ENCODE measurements around the gene ROBO2.

The ROBO2 gene

GRCh38 chr3:77254967-77255831, 215.3 kb downstream of the ROBO2 start:
- Mint-ChIP-seq H3K9me3 (no peaks in the 10 kb centered on the region), H3K36me3 (ENCODE audit: low read depth) (no peaks in the 10 kb centered on the region), H3K27ac (no peak overlapping the region), H3K27me3 (no peaks in the 10 kb centered on the region), H3K4me3 (no peak overlapping the region), H3K4me1 (ENCODE audit: low read depth) (no peaks in the 10 kb centered on the region)
- intact Hi-C loops (cut with micrococcal nuclease) = loop anchor here (10.0 kb wide), 1 partner anchor 220 kb away; no protein-coding TSS in a partner anchor

GRCh38 chr3:77256584-77257503, 216.9 kb downstream of the ROBO2 start:
- H3K36me3 Mint-ChIP-seq (ENCODE audit: low read depth) = no peaks in the 10 kb centered on the region
- H3K9me3 Mint-ChIP-seq = no peaks in the 10 kb centered on the region
- H3K27ac Mint-ChIP-seq = no peak overlapping the region
- no peak overlapping the region for H3K4me3 Mint-ChIP-seq
- no peaks in the 10 kb centered on the region for H3K27me3 Mint-ChIP-seq
- intact Hi-C loops (cut with micrococcal nuclease) = loop anchor here (10.0 kb wide), 1 partner anchor 222 kb away; no protein-coding TSS in a partner anchor
- H3K4me1 Mint-ChIP-seq (ENCODE audit: low read depth) = no peaks in the 10 kb centered on the region

GRCh38 chr3:77259694-77260093, 219.8 kb downstream of the ROBO2 start:
- no peak overlapping the region for H3K4me3 Mint-ChIP-seq
- H3K9me3 Mint-ChIP-seq = no peaks in the 10 kb centered on the region
- H3K27me3 Mint-ChIP-seq = no peaks in the 10 kb centered on the region
- H3K27ac Mint-ChIP-seq = no peak overlapping the region
- no peaks in the 10 kb centered on the region for H3K4me1 Mint-ChIP-seq (ENCODE audit: low read depth)
- no peaks in the 10 kb centered on the region for H3K36me3 Mint-ChIP-seq (ENCODE audit: low read depth)
- intact Hi-C loops (cut with micrococcal nuclease) = loop anchor here (10.0 kb wide), 1 partner anchor 225 kb away; no protein-coding TSS in a partner anchor

GRCh38 chr3:77262361-77262760, 222.5 kb downstream of the ROBO2 start:
- H3K36me3 Mint-ChIP-seq (ENCODE audit: low read depth) = no peaks in the 10 kb centered on the region
- no peaks in the 10 kb centered on the region for H3K27me3 Mint-ChIP-seq
- H3K4me1 Mint-ChIP-seq (ENCODE audit: low read depth) = no peaks in the 10 kb centered on the region
- no peak overlapping the region for H3K27ac Mint-ChIP-seq
- no peaks in the 10 kb centered on the region for H3K9me3 Mint-ChIP-seq
- intact Hi-C loops (cut with micrococcal nuclease) = no loop called here
- H3K4me3 Mint-ChIP-seq = no peak overlapping the region

- Mint-ChIP-seq H3K27me3 (no peaks in the 10 kb centered on the region), H3K36me3 (ENCODE audit: low read depth) (no peaks in the 10 kb centered on the region), H3K4me1 (ENCODE audit: low read depth) (no peaks in the 10 kb centered on the region), H3K27ac (no peak overlapping the region), H3K4me3 (no peak overlapping the region), H3K9me3 (no peaks in the 10 kb centered on the region)
- intact Hi-C loops (cut with micrococcal nuclease) = no loop called here
Observed at GRCh38 chr3:77267589-77267988, 227.7 kb downstream of the ROBO2 start.

GRCh38 chr3:77271306-77271705, 231.4 kb downstream of the ROBO2 start:
- intact Hi-C loops (cut with micrococcal nuclease) = no loop called here
- H3K4me1 Mint-ChIP-seq (ENCODE audit: low read depth) = no peaks in the 10 kb centered on the region

GRCh38 chr3:77271711-77272110, 231.8 kb downstream of the ROBO2 start:
- no peaks in the 10 kb centered on the region for H3K36me3 Mint-ChIP-seq (ENCODE audit: low read depth)
- H3K27me3 Mint-ChIP-seq = no peaks in the 10 kb centered on the region
- intact Hi-C loops (cut with micrococcal nuclease) = no loop called here
- H3K9me3 Mint-ChIP-seq = no peaks in the 10 kb centered on the region
- H3K4me3 Mint-ChIP-seq = no peak overlapping the region
- no peaks in the 10 kb centered on the region for H3K4me1 Mint-ChIP-seq (ENCODE audit: low read depth)
- no peak overlapping the region for H3K27ac Mint-ChIP-seq

More at GRCh38 chr3:77271306-77271705, 231.4 kb downstream of the ROBO2 start:
- no peak overlapping the region for H3K27ac Mint-ChIP-seq
- H3K27me3 Mint-ChIP-seq = no peaks in the 10 kb centered on the region
- no peak overlapping the region for H3K4me3 Mint-ChIP-seq
- no peaks in the 10 kb centered on the region for H3K36me3 Mint-ChIP-seq (ENCODE audit: low read depth)
- no peaks in the 10 kb centered on the region for H3K9me3 Mint-ChIP-seq

GRCh38 chr3:77279276-77279675, 239.4 kb downstream of the ROBO2 start:
- intact Hi-C loops (cut with micrococcal nuclease) = no loop called here
- H3K4me1 Mint-ChIP-seq (ENCODE audit: low read depth) = no peaks in the 10 kb centered on the region
- H3K27ac Mint-ChIP-seq = no peak overlapping the region
- no peak overlapping the region for H3K4me3 Mint-ChIP-seq
- H3K27me3 Mint-ChIP-seq = no peaks in the 10 kb centered on the region
- H3K36me3 Mint-ChIP-seq (ENCODE audit: low read depth) = no peaks in the 10 kb centered on the region
- H3K9me3 Mint-ChIP-seq = no peaks in the 10 kb centered on the region

- H3K27ac Mint-ChIP-seq = no peak overlapping the region
- no peaks in the 10 kb centered on the region for H3K27me3 Mint-ChIP-seq
- intact Hi-C loops (cut with micrococcal nuclease) = no loop called here
- H3K4me1 Mint-ChIP-seq (ENCODE audit: low read depth) = no peaks in the 10 kb centered on the region
- H3K36me3 Mint-ChIP-seq (ENCODE audit: low read depth) = no peaks in the 10 kb centered on the region
- H3K4me3 Mint-ChIP-seq = no peak overlapping the region
- H3K9me3 Mint-ChIP-seq = no peaks in the 10 kb centered on the region
Observed at GRCh38 chr3:77281721-77282120, 241.8 kb downstream of the ROBO2 start.

- Mint-ChIP-seq H3K36me3 (ENCODE audit: low read depth) (no peaks in the 10 kb centered on the region), H3K9me3 (no peaks in the 10 kb centered on the region), H3K4me1 (ENCODE audit: low read depth) (no peaks in the 10 kb centered on the region), H3K27ac (no peak overlapping the region), H3K27me3 (no peaks in the 10 kb centered on the region), H3K4me3 (no peak overlapping the region)
- intact Hi-C loops (cut with micrococcal nuclease) = no loop called here
Observed at GRCh38 chr3:77283108-77283507, 243.2 kb downstream of the ROBO2 start.

GRCh38 chr3:77288348-77288747, 248.4 kb downstream of the ROBO2 start:
- intact Hi-C loops (cut with micrococcal nuclease) = no loop called here
- H3K4me3 Mint-ChIP-seq = no peak overlapping the region
- no peaks in the 10 kb centered on the region for H3K36me3 Mint-ChIP-seq (ENCODE audit: low read depth)
- peaks cover 14% of the 10 kb centered on the region for H3K9me3 Mint-ChIP-seq
- H3K27ac Mint-ChIP-seq = no peak overlapping the region
- no peaks in the 10 kb centered on the region for H3K27me3 Mint-ChIP-seq
- no peaks in the 10 kb centered on the region for H3K4me1 Mint-ChIP-seq (ENCODE audit: low read depth)

GRCh38 chr3:77296527-77296926, 256.6 kb downstream of the ROBO2 start:
- Mint-ChIP-seq H3K4me1 (ENCODE audit: low read depth) (no peaks in the 10 kb centered on the region), H3K27ac (no peak overlapping the region), H3K36me3 (ENCODE audit: low read depth) (no peaks in the 10 kb centered on the region), H3K4me3 (no peak overlapping the region), H3K9me3 (no peaks in the 10 kb centered on the region), H3K27me3 (no peaks in the 10 kb centered on the region)
- intact Hi-C loops (cut with micrococcal nuclease) = no loop called here

GRCh38 chr3:77298417-77298816, 258.5 kb downstream of the ROBO2 start:
- no peak overlapping the region for H3K4me3 Mint-ChIP-seq
- H3K27ac Mint-ChIP-seq = no peak overlapping the region
- no peaks in the 10 kb centered on the region for H3K9me3 Mint-ChIP-seq
- intact Hi-C loops (cut with micrococcal nuclease) = no loop called here
- no peaks in the 10 kb centered on the region for H3K36me3 Mint-ChIP-seq (ENCODE audit: low read depth)
- H3K27me3 Mint-ChIP-seq = no peaks in the 10 kb centered on the region
- H3K4me1 Mint-ChIP-seq (ENCODE audit: low read depth) = no peaks in the 10 kb centered on the region

All from dendritic cell treated with granulocyte-macrophage colony-stimulating factor and Interleukin-4, amounts not matched to agents 40 ng/mL and 50 ng/mL, for 4 days (primary cell).